Stomach (tissue), 9 donors: ENCODE measurements around the gene GRIA1. TPM values are rescaled to one million over a fixed set of nuclear protein-coding genes. Genes with fewer than 3 reads are reported as not detected.

Experiments used
- DNase-seq, 2 donors: peaks; one replicate each; pipeline versions ENCODE4 v3.0.0 to v3.0.0-alpha.2; 2013 to 2019
- H3K27ac ChIP-seq, 5 donors: fragments of 200-600 bp in 4 of 5; sonication (generic) in 4 of 5; one replicate each; pipeline ENCODE4 v1.5.1; 2013 to 2019; ENCODE audit warnings: mild to moderate bottlenecking in 1 of 5, moderate library complexity in 1 of 5
- H3K27me3 ChIP-seq, 3 donors: fragments of 200-600 bp; sonication (generic); one replicate each; pipeline ENCODE4 v1.5.1; 2017 to 2019; ENCODE audit warnings: mixed run types in 1 of 3
- H3K36me3 ChIP-seq, 4 donors: fragments of 200-600 bp; sonication (generic); 1 replicate in 3 of 4; 2 replicates in 1 of 4; pipeline ENCODE4 v1.5.1; 2016 to 2019
- H3K4me1 ChIP-seq, 4 donors: fragments of 200-600 bp; sonication (generic); one replicate each; pipeline ENCODE4 v1.5.1; 2016 to 2019
- H3K4me3 ChIP-seq, 4 donors: fragments of 200-600 bp; sonication (generic) in 3 of 4; one replicate each; pipeline ENCODE4 v1.5.1; 2016 to 2019; ENCODE audit warnings: mild to moderate bottlenecking in 1 of 4
- H3K9me3 ChIP-seq, 4 donors: fragments of 200-600 bp; sonication (generic); one replicate each; pipeline ENCODE4 v1.5.1; 2016 to 2019
- CTCF ChIP-seq, 7 experiments: fragments of 450-650 bp in 4 of 7; fragments of 200-600 bp in 3 of 7; sonication (generic) in 3 of 7; IDR thresholded peaks; one replicate each; pipeline ENCODE4 v1.5.1; 2016 to 2019; ENCODE audit warnings: antibody characterized with exemption in 7 of 7, control low read depth in 2 of 7, mild to moderate bottlenecking in 1 of 7
- EP300 ChIP-seq: sonication (generic); formaldehyde crosslinking; IDR thresholded peaks from one replicate; pipeline ENCODE4 v1.6.1; 2017; ENCODE audit warnings: antibody characterized with exemption
- POLR2A ChIP-seq, 4 donors: fragments of 450-650 bp; IDR thresholded peaks; one replicate each; pipeline ENCODE4 v1.6.1; 2016; ENCODE audit warnings: antibody characterized with exemption in 4 of 4, control low read depth in 2 of 4, mild to moderate bottlenecking in 1 of 4, moderate library complexity in 1 of 4
- POLR2AphosphoS5 ChIP-seq, 3 donors: sonication (generic); formaldehyde crosslinking; IDR thresholded peaks; one replicate each; pipeline ENCODE4 v1.6.1; 2016; ENCODE audit warnings: antibody characterized with exemption in 3 of 3
- WGBS, 5 donors: extraction: QIAGEN DNeasy Blood & Tissue Kit in 3 of 5; methylation state at CpG; one replicate each; pipeline versions ENCODE4 v1.1.5 to v1.1.7; 2013 to 2018; 5-methylcytosine and 5-hydroxymethylcytosine counted together
- intact Hi-C: fragments of 100-400 bp; cut with DNase I; formaldehyde crosslinking; loops from one replicate; pipeline ENCODE4 v1.15.1; 2023; ENCODE audit warnings: low total_unique reads
- polyA plus RNA-seq, 3 donors: library from polyadenylated mRNA; stranded (reverse); fragments of 200-250 nt; gene quantifications; one replicate each; pipeline ENCODE4 v1.2.3, GENCODE V29; 2013
- total RNA-seq, 5 donors: library from RNA; depleted of rRNA; stranded (reverse); fragments of >200 nt; gene quantifications; one replicate each; pipeline versions ENCODE4 v1.1.0 to v1.2.3, GENCODE V29; 2014 to 2016
- donor health status: healthy with polysubstance abuse.
- donor health status: Bipolar disorder and iron deficiency.
- donor health status: healthy.

GRIA1 gene
- total and polyA plus RNA-seq, 8 donors, result 0.03 to 2.6 (median 0.29) TPM; not detected in 3

GRCh38 chr5:153460421-153460820, 30.0 kb upstream of the GRIA1 start:
- Histone ChIP-seq H3K27ac (no peak overlapping the region), H3K27me3 (no peaks in the 10 kb centered on the region), H3K36me3 (no peaks in the 10 kb centered on the region), H3K9me3 (no peaks in the 10 kb centered on the region), H3K4me1 (no peaks in the 10 kb centered on the region), H3K4me3 (no peak overlapping the region)
- 85 to 91% (median 88%) methylated on average over 3 of the region's 3 CpGs for WGBS, 5 donors
- TF ChIP-seq CTCF (IDR thresholded peaks at IDR 0.05), result no peak
- TF ChIP-seq POLR2AphosphoS5 (IDR thresholded peaks at IDR 0.05), result no peak
- no peak for TF ChIP-seq EP300
- TF ChIP-seq POLR2A (IDR thresholded peaks at IDR 0.05), result no peak
- DNase-seq, result no peak
- intact Hi-C loops, result no loop called here

GRCh38 chr5:153461341-153461740, 29.1 kb upstream of the GRIA1 start:
- H3K9me3 ChIP-seq, result no peaks in the 10 kb centered on the region
- no peak overlapping the region for H3K4me3 ChIP-seq
- no peaks in the 10 kb centered on the region for H3K4me1 ChIP-seq
- TF ChIP-seq CTCF (IDR thresholded peaks at IDR 0.05) (no peak), POLR2A (IDR thresholded peaks at IDR 0.05) (no peak), EP300 (no peak)
- DNase-seq, result no peak
- H3K27ac ChIP-seq, result no peak overlapping the region
- H3K27me3 ChIP-seq, result no peaks in the 10 kb centered on the region
- H3K36me3 ChIP-seq, result no peaks in the 10 kb centered on the region
- intact Hi-C loops, result no loop called here
- WGBS, 5 donors, result 82 to 96% (median 90%) methylated on average over 2 of the region's 2 CpGs

GRCh38 chr5:153463806-153464205, 26.7 kb upstream of the GRIA1 start:
- no peaks in the 10 kb centered on the region for H3K9me3 ChIP-seq
- no peaks in the 10 kb centered on the region for H3K27me3 ChIP-seq
- H3K4me1 ChIP-seq, result no peaks in the 10 kb centered on the region
- 65 to 89% (median 73%) methylated on average over 2 of the region's 2 CpGs for WGBS, 5 donors
- H3K4me3 ChIP-seq, result no peak overlapping the region
- no peaks in the 10 kb centered on the region for H3K36me3 ChIP-seq
- TF ChIP-seq POLR2A (IDR thresholded peaks at IDR 0.05) (no peak), CTCF (IDR thresholded peaks at IDR 0.05) (no peak), POLR2AphosphoS5 (IDR thresholded peaks at IDR 0.05) (no peak)
- DNase-seq, result no peak
- intact Hi-C loops, result no loop called here
- no peak overlapping the region for H3K27ac ChIP-seq

GRCh38 chr5:153467546-153467945, 22.9 kb upstream of the GRIA1 start:
- intact Hi-C loops, result no loop called here
- TF ChIP-seq POLR2A (IDR thresholded peaks at IDR 0.05), result no peak
- TF ChIP-seq CTCF (IDR thresholded peaks at IDR 0.05), result no peak
- TF ChIP-seq EP300, result no peak
- TF ChIP-seq POLR2AphosphoS5 (IDR thresholded peaks at IDR 0.05), result no peak
- no peaks in the 10 kb centered on the region for H3K27me3 ChIP-seq

More at GRCh38 chr5:153467546-153467945, 22.9 kb upstream of the GRIA1 start:
- Histone ChIP-seq H3K36me3 (no peaks in the 10 kb centered on the region), H3K4me3 (no peak overlapping the region), H3K27ac (no peak overlapping the region), H3K4me1 (no peaks in the 10 kb centered on the region), H3K9me3 (no peaks in the 10 kb centered on the region)
- no peak for DNase-seq
